OCI-LY7 (cell line): ENCODE data around the gene MOB3A. TPM values are rescaled to one million over a fixed set of nuclear protein-coding genes. Genes with fewer than 3 reads are reported as not detected.
A peak's percentile ranks its signal among the peaks of the same experiment; 100 is the strongest.

Source experiments
- BruUV-seq: library from RNA; stranded (reverse); fragments of 400-500 nt; replicated peaks from 2 replicates; lab custom pipeline; 2021; lab: Mats Ljungman, UMichigan
- CTCF ChIA-PET: fragments of 300-600 bp; sonication (Branson Sonifier 250); formaldehyde crosslinking; loops from one replicate; lab custom pipeline; 2022; ENCODE audit warnings: antibody characterized with exemption; ENCODE audit not compliant: unreplicated experiment; lab: Charles Lee
- POLR2A ChIA-PET: fragments of 300-600 bp; sonication (Branson Sonifier 250); formaldehyde crosslinking; loops from one replicate; lab custom pipeline; 2022; ENCODE audit warnings: antibody characterized with exemption; lab: Charles Lee
- DNase-seq: peaks from one replicate; pipeline ENCODE4 v3.0.0-alpha.2; 2015; ENCODE audit warnings: low spot score
- H2AFZ ChIP-seq: fragments of 200-600 bp; sonication (generic), shearing (Covaris generic); 2 replicates; pipeline ENCODE4 v1.6.1; 2014; ENCODE audit warnings: mild to moderate bottlenecking, antibody characterized with exemption, low read length, moderate library complexity
- H3K27ac ChIP-seq: fragments of 200-600 bp; sonication (generic); 2 replicates; pipeline ENCODE4 v1.5.1; 2014; ENCODE audit warnings: mixed run types, low read depth, mild to moderate bottlenecking, moderate library complexity, low read length, inconsistent platforms; ENCODE audit not compliant: poor library complexity, severe bottlenecking
- H3K36me3 ChIP-seq: fragments of 200-600 bp; sonication (generic); 2 replicates; pipeline ENCODE4 v1.6.1; 2014; ENCODE audit warnings: mild to moderate bottlenecking, antibody characterized with exemption, low read length, moderate library complexity, mixed read lengths; ENCODE audit not compliant: insufficient read depth
- H3K4me1 ChIP-seq: fragments of 200-600 bp; sonication (generic); 2 replicates; pipeline ENCODE4 v1.5.1; 2014; ENCODE audit warnings: mild to moderate bottlenecking, low read length; ENCODE audit not compliant: insufficient read depth, poor library complexity, severe bottlenecking
- H3K4me2 ChIP-seq: fragments of 200-600 bp; sonication (generic); 2 replicates; pipeline ENCODE4 v1.6.1; 2014; ENCODE audit warnings: mild to moderate bottlenecking, low read length
- H3K4me3 ChIP-seq: fragments of 200-600 bp; sonication (generic); 2 replicates; pipeline ENCODE4 v1.5.1; 2014; ENCODE audit warnings: mild to moderate bottlenecking, low read depth, low read length; ENCODE audit not compliant: poor library complexity, severe bottlenecking
- H3K79me2 ChIP-seq: fragments of 200-600 bp; sonication (generic); 2 replicates; pipeline ENCODE4 v1.6.1; 2016; ENCODE audit warnings: low read depth, mild to moderate bottlenecking, low read length, moderate library complexity, mixed read lengths; ENCODE audit not compliant: insufficient read depth
- H3K9me2 ChIP-seq: fragments of 200-600 bp; sonication (generic); 2 replicates; pipeline ENCODE4 v1.6.1; 2016; ENCODE audit warnings: mild to moderate bottlenecking, low read length, mixed read lengths; ENCODE audit not compliant: insufficient read depth
- H3K9me3 ChIP-seq: fragments of 200-600 bp; sonication (generic); 2 replicates; pipeline ENCODE4 v1.6.1; 2014; ENCODE audit warnings: mild to moderate bottlenecking, mixed run types, low read length, mixed read lengths
- H4K20me1 ChIP-seq: fragments of 200-600 bp; sonication (generic); 2 replicates; pipeline ENCODE4 v1.6.1; 2014; ENCODE audit warnings: mild to moderate bottlenecking, antibody characterized with exemption, low read length, moderate library complexity, mixed read lengths; ENCODE audit not compliant: insufficient read depth
- CTCF ChIP-seq: fragments of 200-600 bp; sonication (generic); conservative IDR thresholded peaks from 2 replicates; pipeline ENCODE4 v1.5.1; 2014; ENCODE audit warnings: mild to moderate bottlenecking, antibody characterized with exemption, low read length, moderate library complexity, mixed read lengths
- EZH2phosphoT487 ChIP-seq: fragments of 200-600 bp; sonication (generic); IDR thresholded peaks from 2 replicates; pipeline ENCODE4 v1.6.1; 2018; ENCODE audit warnings: low read depth, borderline replicate concordance, mild to moderate bottlenecking, mixed run types, antibody characterized with exemption, low read length, moderate library complexity, mixed read lengths
- intact Hi-C: fragments of 100-400 bp; cut with micrococcal nuclease; formaldehyde crosslinking; loops from one replicate; pipeline ENCODE4 v1.10.0; 2022; ENCODE audit not compliant: unreplicated experiment
- total RNA-seq, 2 experiments: library from RNA; depleted of rRNA in 1 of 2; stranded (reverse); fragments of >200 nt in 1 of 2; shearing (Covaris generic) in 1 of 2; gene quantifications; 2 replicates each; pipeline ENCODE4 v1.2.3, GENCODE V29; 2014 to 2022

Gene MOB3A
- total RNA-seq, 2 experiments from 2014 or later, result 54.6 to 111 TPM

- Histone ChIP-seq H3K27ac (peak overlapping the region; percentile 68), H2AFZ (no peak overlapping the region), H3K9me2 (no peaks in the 10 kb centered on the region), H3K9me3 (no peaks in the 10 kb centered on the region), H3K79me2 (0 out of 2 replicates have a peak, but pooled peaks cover 4% of the 10 kb centered on the region), H3K4me2 (peak overlapping the region; percentile 84), H4K20me1 (no peaks in the 10 kb centered on the region), H3K4me3 (peak overlapping the region; percentile 63), H3K4me1 (peaks cover 37% of the 10 kb centered on the region), H3K36me3 (peaks cover 81% of the 10 kb centered on the region)
- TF ChIP-seq CTCF (no peak), EZH2phosphoT487 (no peak)
- intact Hi-C loops, result no loop called here
- POLR2A ChIA-PET, result interaction anchor here (0.6 to 1.7 kb wide), 3 partner anchors 10 to 581 kb away, joined by 3 to 7 read pairs (median 4); no protein-coding TSS in a partner anchor
- CTCF ChIA-PET, result no interaction called here
- no TSS peak for BruUV-seq
- peak; percentile 97 for DNase-seq
These were observed 54.2 kb downstream of the MOB3A start for GRCh38 chr19:2041683-2042484.

GRCh38 chr19:2041433-2041682, 54.8 kb downstream of the MOB3A start:
- Histone ChIP-seq H2AFZ (no peak overlapping the region), H3K4me1 (peaks cover 37% of the 10 kb centered on the region), H3K27ac (peak overlapping the region; percentile 57), H3K36me3 (peaks cover 76% of the 10 kb centered on the region), H3K4me3 (peak overlapping the region; percentile 61), H3K79me2 (0 out of 2 replicates have a peak, but pooled peaks cover 4% of the 10 kb centered on the region), H4K20me1 (no peaks in the 10 kb centered on the region), H3K9me3 (no peaks in the 10 kb centered on the region), H3K9me2 (no peaks in the 10 kb centered on the region), H3K4me2 (peak overlapping the region; percentile 74)
- no peak for TF ChIP-seq EZH2phosphoT487
- TF ChIP-seq CTCF, result no peak
- CTCF ChIA-PET, result no interaction called here
- intact Hi-C loops, result no loop called here
- DNase-seq, result no peak
- POLR2A ChIA-PET, result interaction anchor here (1.7 kb wide), 1 partner anchor 11 kb away, joined by 7 read pairs; no protein-coding TSS in a partner anchor
- BruUV-seq, result no TSS peak
